DOHH2 (cell line): Measurements from ENCODE around the gene CLSTN1.

ENCODE experiments used
- H3F3A ChIP-seq: fragments of 200-600 bp; sonication (generic), shearing (Covaris generic); 2 replicates; pipeline ENCODE4 v1.6.0; 2016; ENCODE audit warnings: antibody characterized with exemption, mild to moderate bottlenecking; ENCODE audit not compliant: control insufficient read depth, insufficient read depth
- H3K27ac ChIP-seq: fragments of 200-600 bp; sonication (generic); 2 replicates; pipeline ENCODE4 v1.5.1; 2014; ENCODE audit warnings: low read depth, mild to moderate bottlenecking, low read length, moderate library complexity
- H3K27me3 ChIP-seq: fragments of 200-600 bp; sonication (generic); 2 replicates; pipeline ENCODE4 v1.6.1; 2014; ENCODE audit warnings: mild to moderate bottlenecking, low read length, mixed read lengths; ENCODE audit not compliant: control insufficient read depth
- H3K36me3 ChIP-seq: fragments of 200-600 bp; sonication (generic); 2 replicates; pipeline ENCODE4 v1.6.1; 2014; ENCODE audit warnings: mild to moderate bottlenecking, low read length, moderate library complexity, mixed read lengths; ENCODE audit not compliant: control insufficient read depth
- H3K4me1 ChIP-seq: fragments of 200-600 bp; sonication (generic); 2 replicates; pipeline ENCODE4 v1.6.1; 2014; ENCODE audit warnings: mild to moderate bottlenecking, low read length, mixed read lengths; ENCODE audit not compliant: control insufficient read depth
- H3K4me2 ChIP-seq: fragments of 200-600 bp; sonication (generic); 2 replicates; pipeline ENCODE4 v1.6.0; 2014; ENCODE audit warnings: mild to moderate bottlenecking, low read length, moderate library complexity
- H3K4me3 ChIP-seq: fragments of 200-600 bp; sonication (generic); 2 replicates; pipeline ENCODE4 v1.5.1; 2014; ENCODE audit warnings: mild to moderate bottlenecking, low read length, mixed read lengths
- H3K79me2 ChIP-seq: fragments of 200-600 bp; sonication (generic); 2 replicates; pipeline ENCODE4 v1.6.1; 2014; ENCODE audit warnings: mild to moderate bottlenecking, low read length, mixed read lengths; ENCODE audit not compliant: control insufficient read depth
- H3K9me2 ChIP-seq: fragments of 200-600 bp; sonication (generic); replicated peaks from 2 replicates; pipeline ENCODE4 v1.6.1; 2014; ENCODE audit warnings: mild to moderate bottlenecking, low read length, mixed read lengths; ENCODE audit not compliant: control insufficient read depth
- H3K9me3 ChIP-seq: fragments of 200-600 bp; sonication (generic); 2 replicates; pipeline ENCODE4 v1.6.1; 2014; ENCODE audit warnings: antibody characterized with exemption, low read length, mixed read lengths; ENCODE audit not compliant: control insufficient read depth, insufficient read depth
- H4K20me1 ChIP-seq: fragments of 200-600 bp; sonication (generic); 2 replicates; pipeline ENCODE4 v1.6.0; 2014; ENCODE audit warnings: low read depth, mild to moderate bottlenecking, antibody characterized with exemption, low read length, moderate library complexity; ENCODE audit not compliant: control insufficient read depth, insufficient read depth
- EZH2phosphoT487 ChIP-seq: fragments of 200-600 bp; sonication (generic); IDR thresholded peaks from 2 replicates; pipeline ENCODE4 v1.6.1; 2017; ENCODE audit warnings: borderline replicate concordance, mild to moderate bottlenecking, antibody characterized with exemption, low read length, moderate library complexity, mixed read lengths
- TF ChIP-seq, protein P1 (sequence below): fragments of 200-600 bp; sonication (generic); IDR thresholded peaks from one replicate; pipeline ENCODE4 v1.5.1; 2014; ENCODE audit warnings: antibody characterized with exemption, mild to moderate bottlenecking, low read depth, low read length; ENCODE audit not compliant: poor library complexity, severe bottlenecking

CLSTN1 gene

DNA sequence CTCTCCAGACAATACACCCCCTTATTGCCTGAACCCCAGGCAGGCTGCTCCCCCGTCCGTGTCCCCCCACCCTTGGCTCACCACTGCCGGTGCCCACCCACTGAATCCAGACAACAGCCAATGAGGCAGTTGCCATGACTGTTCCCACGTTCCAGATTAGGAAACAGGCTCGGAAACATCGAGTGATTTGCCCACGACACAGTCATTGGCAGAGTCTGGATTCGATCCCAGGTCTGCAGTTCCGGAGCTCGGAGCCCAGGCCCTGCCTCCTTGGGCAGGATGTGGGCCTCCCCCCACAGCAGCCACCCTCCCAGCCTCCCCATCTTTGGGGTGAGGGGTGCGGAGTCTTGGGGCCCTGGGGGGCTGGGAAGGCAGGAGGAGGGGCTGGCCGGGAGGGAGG, 20.3 kb upstream of the CLSTN1 start:
- no peak for TF ChIP-seq EZH2phosphoT487
- TF ChIP-seq, protein P1, sequence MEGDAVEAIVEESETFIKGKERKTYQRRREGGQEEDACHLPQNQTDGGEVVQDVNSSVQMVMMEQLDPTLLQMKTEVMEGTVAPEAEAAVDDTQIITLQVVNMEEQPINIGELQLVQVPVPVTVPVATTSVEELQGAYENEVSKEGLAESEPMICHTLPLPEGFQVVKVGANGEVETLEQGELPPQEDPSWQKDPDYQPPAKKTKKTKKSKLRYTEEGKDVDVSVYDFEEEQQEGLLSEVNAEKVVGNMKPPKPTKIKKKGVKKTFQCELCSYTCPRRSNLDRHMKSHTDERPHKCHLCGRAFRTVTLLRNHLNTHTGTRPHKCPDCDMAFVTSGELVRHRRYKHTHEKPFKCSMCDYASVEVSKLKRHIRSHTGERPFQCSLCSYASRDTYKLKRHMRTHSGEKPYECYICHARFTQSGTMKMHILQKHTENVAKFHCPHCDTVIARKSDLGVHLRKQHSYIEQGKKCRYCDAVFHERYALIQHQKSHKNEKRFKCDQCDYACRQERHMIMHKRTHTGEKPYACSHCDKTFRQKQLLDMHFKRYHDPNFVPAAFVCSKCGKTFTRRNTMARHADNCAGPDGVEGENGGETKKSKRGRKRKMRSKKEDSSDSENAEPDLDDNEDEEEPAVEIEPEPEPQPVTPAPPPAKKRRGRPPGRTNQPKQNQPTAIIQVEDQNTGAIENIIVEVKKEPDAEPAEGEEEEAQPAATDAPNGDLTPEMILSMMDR = no peak

DNA sequence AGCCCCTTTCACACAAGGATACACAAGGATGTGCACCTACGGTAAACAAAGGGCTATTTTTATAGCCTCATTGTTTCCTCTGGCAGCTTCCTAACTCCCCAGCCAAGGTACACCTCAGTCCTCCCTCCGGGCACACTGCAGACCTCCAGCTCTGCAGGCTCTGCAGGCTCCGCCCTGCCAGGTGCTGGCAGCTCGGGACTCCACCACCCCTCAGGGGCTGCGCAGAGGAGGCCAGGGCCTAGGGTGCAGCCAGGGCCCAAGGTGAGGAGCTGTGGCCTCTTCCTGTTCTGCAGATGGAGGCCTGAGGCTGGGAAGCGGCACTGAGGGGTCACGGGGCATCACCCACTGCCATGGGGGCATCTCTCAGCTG, 19.8 kb upstream of the CLSTN1 start:
- peaks cover 42% of the 10 kb centered on the region for H3K4me1 ChIP-seq
- no peaks in the 10 kb centered on the region for H3K27me3 ChIP-seq
- no peak overlapping the region for H3K4me3 ChIP-seq
- TF ChIP-seq EZH2phosphoT487 = no peak
- TF ChIP-seq, protein P1 = no peak
- H3K36me3 ChIP-seq = no peaks in the 10 kb centered on the region
- H4K20me1 ChIP-seq = no peaks in the 10 kb centered on the region
- 0 out of 2 replicates have a peak, but pooled peaks cover 2% of the 10 kb centered on the region for H3F3A ChIP-seq
- H3K27ac ChIP-seq = no peak overlapping the region
- H3K4me2 ChIP-seq = no peak overlapping the region
- peaks cover 5% of the 10 kb centered on the region for H3K79me2 ChIP-seq
- H3K9me3 ChIP-seq = no peaks in the 10 kb centered on the region
- H3K9me2 ChIP-seq = no peaks in the 10 kb centered on the region

More for the DNA sequence above, 20.3 kb upstream of the CLSTN1 start:
- Histone ChIP-seq H4K20me1 (no peaks in the 10 kb centered on the region), H3K27me3 (no peaks in the 10 kb centered on the region), H3K36me3 (peaks cover under 1% of the 10 kb centered on the region; the same call in 1 of the 2 replicates), H3K4me3 (no peak overlapping the region), H3K9me3 (no peaks in the 10 kb centered on the region), H3F3A (peaks cover 5% of the 10 kb centered on the region), H3K27ac (no peak overlapping the region), H3K9me2 (no peaks in the 10 kb centered on the region), H3K4me2 (no peak overlapping the region), H3K79me2 (peaks cover 6% of the 10 kb centered on the region), H3K4me1 (peaks cover 48% of the 10 kb centered on the region)

DNA sequence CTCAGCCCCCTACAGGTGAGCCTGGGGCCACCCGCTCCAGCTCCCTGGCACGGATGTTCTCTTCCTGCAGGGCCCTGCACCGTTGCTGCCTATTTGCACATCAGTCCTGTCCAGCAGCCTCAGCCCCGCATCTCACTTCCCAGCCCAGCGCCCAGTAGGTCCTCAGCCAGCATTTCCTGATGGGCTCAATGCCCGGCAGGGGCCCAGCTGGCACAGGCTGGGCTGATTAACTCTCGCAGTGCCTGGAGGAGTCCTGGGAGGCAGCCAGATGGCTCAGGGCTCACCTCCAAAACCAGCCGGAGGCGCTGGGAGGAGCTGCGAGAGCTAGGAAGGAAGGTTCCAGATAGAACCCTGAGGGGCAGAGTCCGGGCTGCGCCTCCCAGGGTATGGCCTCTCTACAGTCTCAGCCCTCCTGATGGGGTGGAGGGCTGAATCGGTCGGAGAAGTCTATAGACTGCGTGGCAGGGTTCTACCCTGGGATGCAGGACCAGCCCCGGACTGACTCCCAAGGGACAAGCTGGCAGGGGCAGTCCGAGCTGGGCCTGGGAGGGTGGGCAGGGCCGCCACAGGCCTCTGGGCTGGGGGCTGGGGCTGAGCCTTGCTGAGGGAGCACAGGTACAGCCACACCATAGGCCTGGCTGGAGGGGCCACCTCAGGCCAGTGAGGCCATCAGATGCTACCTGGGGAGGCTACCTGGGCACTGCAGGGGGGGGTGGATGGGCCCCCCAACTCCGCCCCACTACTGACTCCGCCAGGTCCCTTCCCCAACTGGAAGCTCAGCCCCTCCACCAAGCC, 19.2 kb upstream of the CLSTN1 start:
- no peaks in the 10 kb centered on the region for H3K9me2 ChIP-seq
- H3K4me2 ChIP-seq = no peak overlapping the region
- peaks cover 37% of the 10 kb centered on the region for H3K4me1 ChIP-seq
- no peak overlapping the region for H3K27ac ChIP-seq
- 0 out of 2 replicates have a peak, but pooled peaks cover 2% of the 10 kb centered on the region for H3F3A ChIP-seq
- TF ChIP-seq, protein P1 = no peak
- no peak for TF ChIP-seq EZH2phosphoT487
- no peaks in the 10 kb centered on the region for H4K20me1 ChIP-seq
- H3K27me3 ChIP-seq = no peaks in the 10 kb centered on the region
- no peak overlapping the region for H3K4me3 ChIP-seq
- H3K9me3 ChIP-seq = no peaks in the 10 kb centered on the region
- no peaks in the 10 kb centered on the region for H3K79me2 ChIP-seq
- H3K36me3 ChIP-seq = no peaks in the 10 kb centered on the region
